Fibroblast of mammary gland (primary cell): ENCODE data around the gene DYNLT2.

Source experiments
- DNase-seq: peaks from one replicate; pipeline ENCODE4 v3.0.0-alpha.2; 2010; ENCODE audit warnings: low read depth
- H3K4me3 ChIP-seq: 2 replicates; pipeline ENCODE4 v1.5.1; 2011; ENCODE audit warnings: low read depth, mild to moderate bottlenecking, low read length, moderate library complexity; ENCODE audit not compliant: control insufficient read depth
- CTCF ChIP-seq: conservative IDR thresholded peaks from 2 replicates; pipeline ENCODE4 v1.5.1; 2011; ENCODE audit warnings: low read depth, low read length, inconsistent platforms; ENCODE audit not compliant: control insufficient read depth, insufficient read depth

DYNLT2 gene

GRCh38 chr6:169782966-169783365 lies 31.6 kb upstream of the DYNLT2 start:
- H3K4me3 ChIP-seq: no peak overlapping the region
- TF ChIP-seq CTCF: no peak
- DNase-seq: no peak

- no peak overlapping the region for H3K4me3 ChIP-seq
- DNase-seq: no peak
- no peak for TF ChIP-seq CTCF
Measured at GRCh38 chr6:169780571-169781091, 29.3 kb upstream of the DYNLT2 start.

GRCh38 chr6:169779896-169780295 lies 28.5 kb upstream of the DYNLT2 start:
- TF ChIP-seq CTCF: no peak
- H3K4me3 ChIP-seq: no peak overlapping the region
- no peak for DNase-seq

GRCh38 chr6:169779092-169779815 lies 27.9 kb upstream of the DYNLT2 start:
- no peak for DNase-seq
- H3K4me3 ChIP-seq: no peak overlapping the region
- TF ChIP-seq CTCF: no peak

GRCh38 chr6:169778646-169779045 lies 27.3 kb upstream of the DYNLT2 start:
- no peak for TF ChIP-seq CTCF
- DNase-seq: no peak
- no peak overlapping the region for H3K4me3 ChIP-seq

GRCh38 chr6:169777896-169778295 lies 26.5 kb upstream of the DYNLT2 start:
- H3K4me3 ChIP-seq: no peak overlapping the region
- no peak for DNase-seq
- no peak for TF ChIP-seq CTCF
